Measurements from ENCODE around the gene FBRS. TPM values are rescaled to one million over a fixed set of nuclear protein-coding genes. Genes with fewer than 3 reads are reported as not detected.

Gene FBRS
- polyA plus RNA-seq, 1 of the 3 experiments (the other 2 are of a cell fraction) = 11.5 TPM

DNA sequence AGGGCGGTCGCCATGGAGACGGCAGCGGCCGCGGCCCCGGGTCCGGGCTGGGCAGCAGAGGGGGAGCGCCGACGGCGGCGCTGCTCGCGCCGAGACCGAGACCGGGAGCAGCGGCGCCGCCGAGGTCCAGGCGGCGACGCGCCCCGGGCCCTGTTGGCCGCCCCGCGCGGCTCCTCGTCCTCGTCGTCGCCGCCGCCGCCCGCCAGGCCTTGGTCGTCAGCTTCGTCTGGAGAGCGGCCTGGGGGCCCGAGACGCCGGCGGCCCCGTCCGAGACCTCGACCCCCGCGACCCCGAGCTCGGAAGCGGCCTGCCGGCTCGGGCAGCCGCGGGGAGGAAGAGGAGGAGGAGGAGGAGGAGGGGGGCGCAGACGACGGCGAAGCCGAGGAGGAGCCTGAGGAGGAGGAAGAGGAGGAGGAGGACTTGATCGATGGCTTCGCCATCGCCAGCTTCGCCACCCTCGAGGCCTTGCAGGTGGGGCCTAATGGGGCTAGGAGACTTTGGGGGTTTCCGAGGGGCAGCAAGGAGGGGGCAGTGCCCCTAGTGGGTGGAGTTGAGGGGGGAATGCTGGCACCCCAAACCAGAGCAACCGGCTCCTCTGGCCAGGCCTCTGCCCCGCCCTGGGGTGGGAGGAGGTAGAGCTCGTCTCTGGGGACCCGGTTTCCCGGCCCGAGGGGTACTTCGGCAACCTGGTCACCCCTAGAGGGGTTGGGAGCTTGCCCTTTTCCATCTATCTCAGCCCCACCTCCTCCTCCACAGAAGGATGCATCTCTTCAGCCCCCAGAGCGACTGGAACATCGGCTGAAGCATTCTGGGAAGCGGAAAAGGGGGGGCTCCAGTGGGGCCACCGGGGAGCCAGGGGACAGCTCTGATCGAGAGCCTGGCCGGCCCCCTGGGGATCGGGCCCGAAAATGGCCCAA, 1.5 kb downstream of the FBRS start:
- ChIA-PET CTCF (interaction anchor here (0.6 to 4.5 kb wide), 20 partner anchors 9 to 155 kb away, joined by 3 to 30 read pairs (median 5); partner anchors contain the start of genes PRR14, SRCAP and ZNF688), POLR2A (interaction anchor here (1.2 to 1.6 kb wide), 6 partner anchors 9 to 265 kb away, joined by 3 to 8 read pairs (median 6); partner anchors contain the start of genes DCTPP1, PRR14, ZNF48 and ZNF764)
- Histone ChIP-seq H4K20me1 (ENCODE audit: insufficient read depth) (peaks cover 36% of the 10 kb centered on the region; the same call in 1 of the 2 replicates), H3K36me3 (replicated peaks in 1 of 2; ENCODE audit: control insufficient read depth in 1 of 2, insufficient read depth in 2 of 2, low read length in 1 of 2) (peaks cover 43 to 55% of the 10 kb centered on the region in 2 experiments), H2AFZ (ENCODE audit: low read depth) (no peak overlapping the region), H3K4me1 (ENCODE audit: control insufficient read depth in 1 of 2, insufficient read depth in 2 of 2, low read depth in 1 of 2, low read length in 1 of 2) (peaks cover 9 to 27% of the 10 kb centered on the region in 2 experiments; a peak in 2 of 4 replicates), H3K27me3 (ENCODE audit: insufficient read depth) (no peaks in the 10 kb centered on the region), H3K4me3 (ENCODE audit: low read depth in 2 of 2, low read length in 1 of 2) (peak overlapping the region; percentile 87 to 91), H3K27ac (ENCODE audit: low read depth in 2 of 2, low read length in 1 of 2) (peak overlapping the region; percentile 99), H3K79me2 (ENCODE audit: insufficient read depth) (peaks cover 48% of the 10 kb centered on the region), H3K4me2 (peak overlapping the region; percentile 99), H3F3A (replicated peaks; ENCODE audit: insufficient read depth) (peaks cover 18% of the 10 kb centered on the region), H3K9ac (peak overlapping the region; percentile 89), H3K9me2 (no peaks in the 10 kb centered on the region), H3K9me3 (no peaks in the 10 kb centered on the region)
- peak; percentile 82 for DNase-seq
- TF ChIP-seq FOXJ3 (CRISPR knock-in tag; IDR thresholded peaks at IDR 0.05) (no peak), GATA2 (CRISPR knock-in tag; IDR thresholded peaks at IDR 0.05) (no peak), YY1 (IDR thresholded peaks at IDR 0.05; ENCODE audit: low read depth) (no peak), MEF2A (IDR thresholded peaks at IDR 0.05; ENCODE audit: borderline replicate concordance, low read depth) (no peak), ELF1 (IDR thresholded peaks at IDR 0.05) (no peak)
- TF ChIP-seq, protein P1, sequence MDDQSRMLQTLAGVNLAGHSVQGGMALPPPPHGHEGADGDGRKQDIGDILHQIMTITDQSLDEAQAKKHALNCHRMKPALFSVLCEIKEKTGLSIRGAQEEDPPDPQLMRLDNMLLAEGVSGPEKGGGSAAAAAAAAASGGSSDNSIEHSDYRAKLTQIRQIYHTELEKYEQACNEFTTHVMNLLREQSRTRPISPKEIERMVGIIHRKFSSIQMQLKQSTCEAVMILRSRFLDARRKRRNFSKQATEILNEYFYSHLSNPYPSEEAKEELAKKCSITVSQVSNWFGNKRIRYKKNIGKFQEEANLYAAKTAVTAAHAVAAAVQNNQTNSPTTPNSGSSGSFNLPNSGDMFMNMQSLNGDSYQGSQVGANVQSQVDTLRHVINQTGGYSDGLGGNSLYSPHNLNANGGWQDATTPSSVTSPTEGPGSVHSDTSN (IDR thresholded peaks at IDR 0.05) = no peak
- TF ChIP-seq, protein P2, sequence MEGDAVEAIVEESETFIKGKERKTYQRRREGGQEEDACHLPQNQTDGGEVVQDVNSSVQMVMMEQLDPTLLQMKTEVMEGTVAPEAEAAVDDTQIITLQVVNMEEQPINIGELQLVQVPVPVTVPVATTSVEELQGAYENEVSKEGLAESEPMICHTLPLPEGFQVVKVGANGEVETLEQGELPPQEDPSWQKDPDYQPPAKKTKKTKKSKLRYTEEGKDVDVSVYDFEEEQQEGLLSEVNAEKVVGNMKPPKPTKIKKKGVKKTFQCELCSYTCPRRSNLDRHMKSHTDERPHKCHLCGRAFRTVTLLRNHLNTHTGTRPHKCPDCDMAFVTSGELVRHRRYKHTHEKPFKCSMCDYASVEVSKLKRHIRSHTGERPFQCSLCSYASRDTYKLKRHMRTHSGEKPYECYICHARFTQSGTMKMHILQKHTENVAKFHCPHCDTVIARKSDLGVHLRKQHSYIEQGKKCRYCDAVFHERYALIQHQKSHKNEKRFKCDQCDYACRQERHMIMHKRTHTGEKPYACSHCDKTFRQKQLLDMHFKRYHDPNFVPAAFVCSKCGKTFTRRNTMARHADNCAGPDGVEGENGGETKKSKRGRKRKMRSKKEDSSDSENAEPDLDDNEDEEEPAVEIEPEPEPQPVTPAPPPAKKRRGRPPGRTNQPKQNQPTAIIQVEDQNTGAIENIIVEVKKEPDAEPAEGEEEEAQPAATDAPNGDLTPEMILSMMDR (IDR thresholded peaks at IDR 0.05) = peak; percentile 13
- 2% methylated on average over 40 of the region's 84 CpGs for WGBS (ENCODE audit: low lambda C conversion rate)

DNA sequence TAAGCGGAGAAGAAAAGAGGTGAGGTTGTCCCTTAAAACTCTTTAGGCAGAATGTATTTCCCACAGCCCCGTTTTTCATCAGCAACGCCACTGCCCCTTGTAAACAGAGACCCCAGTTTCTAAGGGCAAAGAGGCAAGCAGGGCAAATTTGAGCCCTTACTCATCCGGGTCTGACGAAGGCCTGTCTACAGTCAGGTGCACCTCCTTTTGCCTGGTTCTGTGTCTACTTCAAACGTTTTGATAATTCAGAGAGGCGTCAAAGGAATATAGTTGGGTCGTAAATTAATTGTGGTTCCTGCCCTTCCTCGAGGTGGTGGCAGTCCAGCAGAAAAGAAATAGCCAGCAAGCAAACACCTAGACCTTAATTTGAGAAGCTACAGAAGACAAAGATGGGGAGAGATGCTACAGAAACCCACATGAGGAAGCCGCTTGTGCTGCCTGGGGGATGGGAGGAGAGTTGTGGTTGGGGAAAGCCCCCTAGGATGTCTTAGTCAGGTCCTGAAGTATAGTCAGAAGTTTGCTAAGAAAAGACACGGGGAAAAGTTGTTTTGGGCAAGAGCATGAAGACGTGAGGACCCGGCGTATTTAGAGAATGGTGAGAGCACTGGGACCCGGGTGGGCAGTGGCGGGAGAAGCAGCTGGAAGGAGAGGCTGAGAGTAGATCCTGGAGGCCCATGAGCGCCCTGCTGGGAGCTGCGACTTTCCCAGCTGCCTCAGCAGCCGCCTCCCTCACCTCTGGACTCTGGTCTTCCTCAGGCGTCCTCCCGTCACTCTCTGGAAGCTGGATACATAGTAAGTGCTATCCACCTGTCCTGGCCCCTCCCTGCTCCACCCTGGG, 2.4 kb downstream of the FBRS start:
- POLR2A ChIA-PET = no interaction called here
- 59% methylated on average over 20 of the region's 21 CpGs for WGBS (ENCODE audit: low lambda C conversion rate)
- H4K20me1 ChIP-seq (ENCODE audit: insufficient read depth) = peaks cover 37% of the 10 kb centered on the region; the same call in 1 of the 2 replicates

More for the DNA sequence above, 2.4 kb downstream of the FBRS start:
- Histone ChIP-seq H3K4me3 (ENCODE audit: low read depth in 2 of 2, low read length in 1 of 2) (peak overlapping the region; percentile 87 to 91), H3K4me2 (peak overlapping the region; percentile 99), H3K9me3 (no peaks in the 10 kb centered on the region), H3K4me1 (ENCODE audit: control insufficient read depth in 1 of 2, insufficient read depth in 2 of 2, low read depth in 1 of 2, low read length in 1 of 2) (peaks cover 9 to 27% of the 10 kb centered on the region in 2 experiments; a peak in 2 of 4 replicates), H2AFZ (ENCODE audit: low read depth) (no peak overlapping the region), H3K9me2 (no peaks in the 10 kb centered on the region), H3F3A (replicated peaks; ENCODE audit: insufficient read depth) (peaks cover 13% of the 10 kb centered on the region), H3K79me2 (ENCODE audit: insufficient read depth) (peaks cover 49% of the 10 kb centered on the region), H3K36me3 (replicated peaks in 1 of 2; ENCODE audit: control insufficient read depth in 1 of 2, insufficient read depth in 2 of 2, low read length in 1 of 2) (peaks cover 48 to 55% of the 10 kb centered on the region in 2 experiments), H3K9ac (peak overlapping the region; percentile 89), H3K27me3 (ENCODE audit: insufficient read depth) (no peaks in the 10 kb centered on the region), H3K27ac (ENCODE audit: low read depth in 2 of 2, low read length in 1 of 2) (peak overlapping the region; percentile 68 to 99; a peak in 3 of 4 replicates)
- CTCF ChIA-PET = interaction anchor here (0.7 to 4.5 kb wide), 10 partner anchors 9 to 204 kb away, joined by 3 to 30 read pairs (median 6); partner anchors contain the start of gene PRR14
- TF ChIP-seq FOSL2 (IDR thresholded peaks at IDR 0.05; ENCODE audit: borderline replicate concordance, low read depth) = no peak
- no peak for TF ChIP-seq RCOR1 (IDR thresholded peaks at IDR 0.05; ENCODE audit: low read length)
- no peak for TF ChIP-seq TEAD4 (IDR thresholded peaks at IDR 0.05; ENCODE audit: borderline replicate concordance, insufficient read depth)
- no peak for TF ChIP-seq SIN3A (IDR thresholded peaks at IDR 0.05; ENCODE audit: borderline replicate concordance, low read depth, low read length)
- TF ChIP-seq EP300 (IDR thresholded peaks at IDR 0.05; ENCODE audit: borderline replicate concordance in 1 of 2, low read depth in 1 of 2, low read length in 1 of 2) = no peak
- no peak for TF ChIP-seq NRF1 (IDR thresholded peaks at IDR 0.05; ENCODE audit: low read depth, low read length)
- TF ChIP-seq GABPA (IDR thresholded peaks at IDR 0.05; ENCODE audit: low read depth) = no peak
- TF ChIP-seq RXRA (IDR thresholded peaks at IDR 0.05; ENCODE audit: borderline replicate concordance, low read depth) = no peak
- no peak for TF ChIP-seq GATA2 (CRISPR knock-in tag; IDR thresholded peaks at IDR 0.05)
- DNase-seq = no peak

All from SK-N-SH (cell line).